ENCODE data around the gene NHS. TPM values are rescaled to one million over a fixed set of nuclear protein-coding genes. Genes with fewer than 3 reads are reported as not detected.

Gene NHS
- total RNA-seq, 2 donors from 2014 or later: 6.0 to 7.3 TPM

DNA sequence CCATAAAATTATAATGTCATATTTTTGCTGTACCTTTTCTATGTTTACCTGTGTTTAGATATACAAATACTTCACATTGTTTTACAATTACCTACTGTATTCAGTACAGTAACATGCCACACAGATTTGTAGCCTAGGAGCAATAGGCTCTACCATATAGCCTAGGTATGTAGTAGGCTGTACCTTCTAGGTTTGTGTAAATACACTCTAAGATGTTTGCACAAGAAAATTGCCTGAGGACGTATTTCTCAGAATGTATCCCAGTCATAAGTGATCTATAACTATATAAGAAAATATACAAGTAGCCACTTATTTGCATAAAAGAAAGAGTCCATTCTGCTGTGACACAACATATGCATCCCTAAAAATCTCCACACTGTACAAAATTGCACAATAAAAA is 326.0 kb downstream of the NHS start:
- DNase-seq: no peak
- no peaks in the 10 kb centered on the region for H3K4me1 Mint-ChIP-seq
- H3K27ac Mint-ChIP-seq: no peak overlapping the region
- H3K4me1 ChIP-seq (ENCODE audit: control insufficient read depth, insufficient read depth, low read length): no peaks in the 10 kb centered on the region
- H3K4me3 Mint-ChIP-seq: no peak overlapping the region
- no peaks in the 10 kb centered on the region for H3K9me3 ChIP-seq (ENCODE audit: control insufficient read depth, low read length)
- no peaks in the 10 kb centered on the region for H3K36me3 Mint-ChIP-seq (ENCODE audit: low read depth)
- H3K27me3 ChIP-seq (ENCODE audit: control insufficient read depth, insufficient read depth, low read length, poor library complexity, severe bottlenecking): no peaks in the 10 kb centered on the region
- H3K27me3 Mint-ChIP-seq (ENCODE audit: insufficient read depth): no peaks in the 10 kb centered on the region
- no peaks in the 10 kb centered on the region for H3K9me3 Mint-ChIP-seq
- no peak overlapping the region for H3K27ac ChIP-seq (ENCODE audit: low read depth, low read length)
- H3K9ac ChIP-seq (ENCODE audit: extremely low read depth, low read length, poor library complexity, severe bottlenecking): no peak overlapping the region
- WGBS, 2 experiments (ENCODE audit: insufficient coverage in 1 of 2, insufficient read length in 1 of 2): no CpG with 5 or more reads among the region's 1 CpG
- no peak overlapping the region for H3K4me3 ChIP-seq (ENCODE audit: low read length)
- TF ChIP-seq, protein P1, sequence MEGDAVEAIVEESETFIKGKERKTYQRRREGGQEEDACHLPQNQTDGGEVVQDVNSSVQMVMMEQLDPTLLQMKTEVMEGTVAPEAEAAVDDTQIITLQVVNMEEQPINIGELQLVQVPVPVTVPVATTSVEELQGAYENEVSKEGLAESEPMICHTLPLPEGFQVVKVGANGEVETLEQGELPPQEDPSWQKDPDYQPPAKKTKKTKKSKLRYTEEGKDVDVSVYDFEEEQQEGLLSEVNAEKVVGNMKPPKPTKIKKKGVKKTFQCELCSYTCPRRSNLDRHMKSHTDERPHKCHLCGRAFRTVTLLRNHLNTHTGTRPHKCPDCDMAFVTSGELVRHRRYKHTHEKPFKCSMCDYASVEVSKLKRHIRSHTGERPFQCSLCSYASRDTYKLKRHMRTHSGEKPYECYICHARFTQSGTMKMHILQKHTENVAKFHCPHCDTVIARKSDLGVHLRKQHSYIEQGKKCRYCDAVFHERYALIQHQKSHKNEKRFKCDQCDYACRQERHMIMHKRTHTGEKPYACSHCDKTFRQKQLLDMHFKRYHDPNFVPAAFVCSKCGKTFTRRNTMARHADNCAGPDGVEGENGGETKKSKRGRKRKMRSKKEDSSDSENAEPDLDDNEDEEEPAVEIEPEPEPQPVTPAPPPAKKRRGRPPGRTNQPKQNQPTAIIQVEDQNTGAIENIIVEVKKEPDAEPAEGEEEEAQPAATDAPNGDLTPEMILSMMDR (conservative IDR thresholded peaks at IDR 0.05): no peak
- H3K36me3 ChIP-seq (ENCODE audit: control insufficient read depth, insufficient read depth, low read length): no peaks in the 10 kb centered on the region

DNA sequence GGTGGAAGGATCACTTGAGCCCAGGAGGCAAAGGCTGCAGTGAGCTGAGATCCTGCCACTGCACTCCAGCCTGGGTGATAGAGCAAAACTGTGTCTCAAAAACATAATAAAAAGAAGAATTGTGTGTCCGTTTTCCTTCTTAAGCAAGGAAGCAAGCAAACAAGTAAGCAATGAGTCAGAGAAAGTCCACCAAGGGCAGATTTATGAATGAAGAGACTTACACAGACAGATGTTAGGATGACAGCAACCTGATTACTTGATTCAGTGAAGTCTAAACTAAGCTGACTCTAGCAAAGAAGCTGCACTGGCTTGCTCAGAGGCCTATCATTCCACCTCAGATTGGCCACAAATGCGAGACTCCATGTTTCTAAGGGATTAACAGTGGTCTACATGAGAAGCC is 328.2 kb downstream of the NHS start:
- no peaks in the 10 kb centered on the region for H3K27me3 Mint-ChIP-seq (ENCODE audit: insufficient read depth)
- H3K4me3 ChIP-seq (ENCODE audit: low read length): no peak overlapping the region
- H3K27ac Mint-ChIP-seq: no peak overlapping the region
- H3K4me3 Mint-ChIP-seq: no peak overlapping the region
- TF ChIP-seq, protein P1 (conservative IDR thresholded peaks at IDR 0.05): no peak
- H3K36me3 ChIP-seq (ENCODE audit: control insufficient read depth, insufficient read depth, low read length): no peaks in the 10 kb centered on the region
- H3K4me1 ChIP-seq (ENCODE audit: control insufficient read depth, insufficient read depth, low read length): no peaks in the 10 kb centered on the region
- 71 to 84% methylated on average over 1 to 2 of the region's 2 CpGs for WGBS, 2 experiments (ENCODE audit: insufficient coverage in 1 of 2, insufficient read length in 1 of 2)
- no peak for DNase-seq
- no peak overlapping the region for H3K9ac ChIP-seq (ENCODE audit: extremely low read depth, low read length, poor library complexity, severe bottlenecking)
- H3K9me3 ChIP-seq (ENCODE audit: control insufficient read depth, low read length): no peaks in the 10 kb centered on the region
- H3K4me1 Mint-ChIP-seq: no peaks in the 10 kb centered on the region
- no peak overlapping the region for H3K27ac ChIP-seq (ENCODE audit: low read depth, low read length)
- no peaks in the 10 kb centered on the region for H3K36me3 Mint-ChIP-seq (ENCODE audit: low read depth)
- no peaks in the 10 kb centered on the region for H3K9me3 Mint-ChIP-seq
- H3K27me3 ChIP-seq (ENCODE audit: control insufficient read depth, insufficient read depth, low read length, poor library complexity, severe bottlenecking): no peaks in the 10 kb centered on the region

DNA sequence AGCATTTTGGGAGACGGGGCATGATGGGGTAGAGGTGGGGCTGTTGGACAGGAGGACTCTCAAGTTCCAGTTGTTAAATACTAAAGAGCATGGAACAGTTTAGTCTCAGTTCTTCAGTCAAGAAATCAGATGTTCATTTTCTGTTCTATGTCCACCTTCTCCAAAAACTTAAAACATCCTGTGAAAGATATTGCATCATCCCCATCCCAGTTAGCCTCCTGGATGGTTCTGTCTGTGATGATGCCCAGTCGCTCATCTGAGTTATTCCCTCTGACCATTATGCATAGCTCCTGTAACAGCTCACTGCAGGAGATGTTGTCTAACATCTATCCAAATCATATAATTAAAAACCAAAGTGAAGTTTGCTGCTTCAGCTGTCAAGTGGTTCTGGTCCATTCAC is 330.2 kb downstream of the NHS start:
- H3K36me3 Mint-ChIP-seq (ENCODE audit: low read depth): no peaks in the 10 kb centered on the region
- H3K27ac Mint-ChIP-seq: no peak overlapping the region
- no peaks in the 10 kb centered on the region for H3K9me3 Mint-ChIP-seq
- no peak overlapping the region for H3K4me3 Mint-ChIP-seq
- Histone ChIP-seq H3K27me3 (ENCODE audit: control insufficient read depth, insufficient read depth, low read length, poor library complexity, severe bottlenecking) (no peaks in the 10 kb centered on the region), H3K27ac (ENCODE audit: low read depth, low read length) (no peak overlapping the region), H3K9me3 (ENCODE audit: control insufficient read depth, low read length) (no peaks in the 10 kb centered on the region), H3K9ac (ENCODE audit: extremely low read depth, low read length, poor library complexity, severe bottlenecking) (no peak overlapping the region), H3K4me3 (ENCODE audit: low read length) (no peak overlapping the region), H3K4me1 (ENCODE audit: control insufficient read depth, insufficient read depth, low read length) (no peaks in the 10 kb centered on the region), H3K36me3 (ENCODE audit: control insufficient read depth, insufficient read depth, low read length) (no peaks in the 10 kb centered on the region)
- H3K27me3 Mint-ChIP-seq (ENCODE audit: insufficient read depth): no peaks in the 10 kb centered on the region
- WGBS, 2 experiments (ENCODE audit: insufficient coverage in 1 of 2, insufficient read length in 1 of 2): 96 to 100% methylated on average over 2 of the region's 2 CpGs
- peaks cover 4% of the 10 kb centered on the region for H3K4me1 Mint-ChIP-seq
- no peak for DNase-seq
- TF ChIP-seq, protein P1 (conservative IDR thresholded peaks at IDR 0.05): no peak
